Stimulated activated CD4-positive, alpha-beta T cell treated with anti-CD3 and anti-CD28 coated beads, Interleukin-2, amount 100 ng/mL, for 24 hours (primary cell): Measurements from ENCODE around the gene PLS3.

Experiments used
- DNase-seq, 2 donors: peaks; one replicate each; pipeline ENCODE4 v3.0.0-alpha.2; 2020

The PLS3 gene

DNA sequence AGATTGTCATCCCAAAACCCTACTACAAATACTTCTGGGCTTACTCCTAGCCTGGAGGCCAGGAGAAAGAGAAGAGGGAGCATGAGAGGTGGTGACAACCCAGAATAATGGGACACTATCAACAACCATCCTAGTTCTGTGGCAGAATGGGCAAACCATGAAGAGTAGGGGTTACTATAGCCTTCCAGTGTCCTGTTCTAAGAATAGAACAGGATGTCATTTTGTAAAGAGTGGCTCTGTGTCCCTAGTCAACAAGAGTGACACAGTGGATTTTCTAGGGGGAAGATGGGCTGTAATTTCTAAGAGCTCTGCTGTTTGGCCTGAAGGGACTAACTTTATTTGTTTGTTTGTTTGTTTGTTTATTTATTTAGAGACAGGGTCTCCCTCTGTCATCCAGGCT is 136.0 kb downstream of the PLS3 start:
- DNase-seq: no peak

DNA sequence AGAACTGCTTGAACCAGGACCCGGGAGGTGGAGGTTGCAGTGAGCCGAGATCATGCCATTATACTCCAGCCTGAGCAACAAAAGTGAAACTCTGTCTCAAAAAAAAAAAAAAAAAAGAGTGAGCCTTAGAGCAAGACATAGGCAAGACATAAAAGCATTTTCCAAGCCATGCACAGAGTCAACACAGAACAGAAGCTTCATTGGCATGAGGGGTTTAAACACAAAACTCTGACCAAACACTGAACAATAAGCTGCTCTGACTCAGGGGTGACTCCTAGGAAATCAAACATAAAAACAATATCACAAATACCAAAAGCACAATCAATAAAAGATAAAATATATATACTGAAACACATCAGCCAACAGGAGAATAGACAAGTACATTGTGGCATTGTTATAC is 136.8 kb downstream of the PLS3 start:
- no peak for DNase-seq
